ENCODE data around the gene CAPN9. TPM values are rescaled to one million over a fixed set of nuclear protein-coding genes. Genes with fewer than 3 reads are reported as not detected.

The CAPN9 gene
- total RNA-seq, 2 experiments from 2014 or later, result not detected

GRCh38 chr1:230706020-230706699, 41.0 kb upstream of the CAPN9 start:
- CTCF ChIA-PET, result no interaction called here
- Mint-ChIP-seq H3K27ac (no peak overlapping the region), H3K4me3 (no peak overlapping the region), H3K27me3 (peaks cover 2% of the 10 kb centered on the region), H3K9me3 (no peaks in the 10 kb centered on the region), H3K4me1 (ENCODE audit: low read depth) (no peaks in the 10 kb centered on the region), H3K36me3 (no peaks in the 10 kb centered on the region)
- intact Hi-C loops (cut with micrococcal nuclease), result no loop called here
- DNase-seq, result no peak
- POLR2A ChIA-PET, result no interaction called here

GRCh38 chr1:230706887-230707731, 40.1 kb upstream of the CAPN9 start:
- peaks cover 2% of the 10 kb centered on the region for H3K27me3 Mint-ChIP-seq
- ChIA-PET POLR2A (no interaction called here), CTCF (no interaction called here)
- no peaks in the 10 kb centered on the region for H3K36me3 Mint-ChIP-seq
- intact Hi-C loops (cut with micrococcal nuclease), result no loop called here
- H3K9me3 Mint-ChIP-seq, result no peaks in the 10 kb centered on the region
- DNase-seq, result no peak
- no peaks in the 10 kb centered on the region for H3K4me1 Mint-ChIP-seq (ENCODE audit: low read depth)
- H3K27ac Mint-ChIP-seq, result no peak overlapping the region
- no peak overlapping the region for H3K4me3 Mint-ChIP-seq

DNA sequence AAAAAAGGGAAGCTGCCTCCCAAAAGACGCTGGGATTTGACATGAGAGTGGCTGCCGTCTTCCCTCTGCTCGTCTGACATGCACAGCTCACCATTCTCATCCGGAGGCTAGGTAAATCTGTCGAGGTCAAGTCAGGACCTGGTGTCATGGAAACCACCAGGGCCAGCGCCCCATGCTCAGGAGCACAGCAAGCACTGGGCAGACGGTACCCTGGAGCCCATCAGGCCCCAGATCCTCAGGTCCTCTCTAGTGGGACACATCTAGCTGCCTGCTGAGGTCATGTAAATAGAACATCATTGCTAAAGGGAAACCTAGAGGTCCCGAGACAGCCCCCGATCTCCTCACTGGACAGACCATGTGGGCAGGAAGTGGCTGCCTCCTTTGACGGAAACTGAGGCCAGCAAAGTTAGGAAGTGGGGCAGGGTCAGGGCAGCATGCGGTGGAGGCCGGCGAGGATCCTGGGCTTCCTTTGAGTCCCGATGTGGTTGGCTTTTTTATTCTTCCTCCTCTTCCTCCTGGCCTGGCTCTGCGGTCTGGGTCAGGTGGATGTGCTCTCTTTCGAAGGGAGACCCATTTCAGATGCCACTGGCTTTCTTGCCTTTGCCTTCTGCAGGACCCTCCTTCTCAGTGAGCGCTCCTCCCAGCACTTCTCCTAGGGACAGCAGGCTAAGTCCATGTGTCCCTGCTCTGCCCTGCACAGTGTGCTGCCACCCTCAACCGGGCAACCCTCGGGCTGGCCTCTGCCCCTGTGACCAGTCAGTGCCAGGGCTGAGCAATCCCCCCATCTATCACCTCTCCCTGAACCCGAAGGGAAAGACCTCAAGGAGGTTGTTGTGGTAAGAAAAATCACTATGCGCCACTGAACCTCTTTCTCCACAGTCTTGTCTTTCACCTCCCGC, 39.2 kb upstream of the CAPN9 start:
- no peak overlapping the region for H3K4me3 Mint-ChIP-seq
- intact Hi-C loops (cut with micrococcal nuclease), result no loop called here

GRCh38 chr1:230708631-230709580, 38.3 kb upstream of the CAPN9 start:
- H3K4me1 Mint-ChIP-seq (ENCODE audit: low read depth), result no peaks in the 10 kb centered on the region
- no peak for DNase-seq
- H3K4me3 Mint-ChIP-seq, result no peak overlapping the region

More for the DNA sequence above, 39.2 kb upstream of the CAPN9 start:
- H3K27me3 Mint-ChIP-seq, result peaks cover 5% of the 10 kb centered on the region
- no peaks in the 10 kb centered on the region for H3K36me3 Mint-ChIP-seq
- DNase-seq, result no peak
- ChIA-PET POLR2A (no interaction called here), CTCF (no interaction called here)
- H3K27ac Mint-ChIP-seq, result no peak overlapping the region
- H3K9me3 Mint-ChIP-seq, result no peaks in the 10 kb centered on the region
- no peaks in the 10 kb centered on the region for H3K4me1 Mint-ChIP-seq (ENCODE audit: low read depth)

GRCh38 chr1:230709619-230710542, 37.3 kb upstream of the CAPN9 start:
- no peaks in the 10 kb centered on the region for H3K9me3 Mint-ChIP-seq
- ChIA-PET POLR2A (no interaction called here), CTCF (no interaction called here)
- H3K36me3 Mint-ChIP-seq, result no peaks in the 10 kb centered on the region
- DNase-seq, result no peak
- no peaks in the 10 kb centered on the region for H3K4me1 Mint-ChIP-seq (ENCODE audit: low read depth)
- H3K27ac Mint-ChIP-seq, result no peak overlapping the region
- no peak overlapping the region for H3K4me3 Mint-ChIP-seq
- peaks cover 9% of the 10 kb centered on the region for H3K27me3 Mint-ChIP-seq
- intact Hi-C loops (cut with micrococcal nuclease), result no loop called here

More at GRCh38 chr1:230708631-230709580, 38.3 kb upstream of the CAPN9 start:
- peaks cover 7% of the 10 kb centered on the region for H3K27me3 Mint-ChIP-seq
- no peaks in the 10 kb centered on the region for H3K9me3 Mint-ChIP-seq
- no peaks in the 10 kb centered on the region for H3K36me3 Mint-ChIP-seq
- H3K27ac Mint-ChIP-seq, result no peak overlapping the region
- ChIA-PET POLR2A (no interaction called here), CTCF (no interaction called here)
- intact Hi-C loops (cut with micrococcal nuclease), result no loop called here

DNA sequence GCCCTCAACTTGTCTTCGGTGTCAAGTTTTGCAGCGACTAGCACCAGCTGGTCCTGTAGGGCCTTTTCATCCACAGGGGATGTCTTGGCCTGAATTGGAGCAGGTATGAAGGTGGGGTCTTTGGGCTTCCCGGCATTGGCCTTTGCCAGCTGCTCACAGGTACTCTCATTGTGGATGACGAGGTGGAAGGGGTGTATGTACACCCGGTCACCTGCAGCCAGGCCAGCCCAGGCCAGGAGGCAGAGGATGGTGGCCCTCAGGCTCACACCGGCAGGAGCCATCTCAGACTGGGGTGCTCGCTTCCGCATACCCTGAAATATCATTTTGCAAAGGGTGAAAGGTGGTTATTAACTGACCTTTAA, 36.7 kb upstream of the CAPN9 start:
- Mint-ChIP-seq H3K36me3 (no peaks in the 10 kb centered on the region), H3K27ac (no peak overlapping the region), H3K4me3 (no peak overlapping the region), H3K4me1 (ENCODE audit: low read depth) (no peaks in the 10 kb centered on the region), H3K9me3 (peaks cover under 1% of the 10 kb centered on the region), H3K27me3 (peaks cover 11% of the 10 kb centered on the region)
- POLR2A ChIA-PET, result no interaction called here
- no peak for DNase-seq
- intact Hi-C loops (cut with micrococcal nuclease), result no loop called here
- CTCF ChIA-PET, result no interaction called here

DNA sequence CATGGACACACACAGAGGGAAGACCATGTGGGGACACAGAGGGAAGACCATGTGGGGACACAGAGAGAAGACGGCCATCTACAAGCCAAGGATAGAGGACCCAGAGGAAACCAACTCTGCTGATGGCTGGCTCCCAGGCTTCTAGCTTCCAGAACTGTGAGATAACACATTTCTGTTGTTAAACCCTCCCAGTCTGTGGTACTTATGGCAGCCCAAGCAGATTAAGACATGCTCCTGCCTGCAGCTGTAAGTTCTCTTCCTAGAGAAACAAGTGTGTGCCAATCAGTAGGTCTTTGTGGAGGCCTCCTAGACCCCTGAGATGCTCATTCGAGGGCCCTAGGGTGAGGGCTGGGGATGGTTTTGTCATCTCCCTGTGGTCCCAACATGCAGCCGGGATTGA, 35.9 kb upstream of the CAPN9 start:
- Mint-ChIP-seq H3K4me3 (no peak overlapping the region), H3K36me3 (no peaks in the 10 kb centered on the region), H3K4me1 (ENCODE audit: low read depth) (no peaks in the 10 kb centered on the region), H3K27ac (no peak overlapping the region), H3K9me3 (peaks cover 5% of the 10 kb centered on the region), H3K27me3 (peaks cover 11% of the 10 kb centered on the region)
- ChIA-PET POLR2A (no interaction called here), CTCF (no interaction called here)
- intact Hi-C loops (cut with micrococcal nuclease), result no loop called here
- no peak for DNase-seq

- Mint-ChIP-seq H3K4me1 (ENCODE audit: low read depth) (no peaks in the 10 kb centered on the region), H3K36me3 (no peaks in the 10 kb centered on the region), H3K27me3 (peaks cover 11% of the 10 kb centered on the region), H3K4me3 (no peak overlapping the region), H3K9me3 (peaks cover 10% of the 10 kb centered on the region), H3K27ac (no peak overlapping the region)
- POLR2A ChIA-PET, result no interaction called here
- DNase-seq, result no peak
- intact Hi-C loops (cut with micrococcal nuclease), result no loop called here
- CTCF ChIA-PET, result no interaction called here
Observed at GRCh38 chr1:230712470-230712942, 34.7 kb upstream of the CAPN9 start.

GRCh38 chr1:230713138-230713537, 34.0 kb upstream of the CAPN9 start:
- no peak overlapping the region for H3K4me3 Mint-ChIP-seq
- H3K4me1 Mint-ChIP-seq (ENCODE audit: low read depth), result no peaks in the 10 kb centered on the region
- DNase-seq, result no peak
- no peaks in the 10 kb centered on the region for H3K36me3 Mint-ChIP-seq
- no peak overlapping the region for H3K27ac Mint-ChIP-seq
- intact Hi-C loops (cut with micrococcal nuclease), result no loop called here
- H3K9me3 Mint-ChIP-seq, result peaks cover 10% of the 10 kb centered on the region
- H3K27me3 Mint-ChIP-seq, result peaks cover 9% of the 10 kb centered on the region
- ChIA-PET POLR2A (no interaction called here), CTCF (no interaction called here)

DNA sequence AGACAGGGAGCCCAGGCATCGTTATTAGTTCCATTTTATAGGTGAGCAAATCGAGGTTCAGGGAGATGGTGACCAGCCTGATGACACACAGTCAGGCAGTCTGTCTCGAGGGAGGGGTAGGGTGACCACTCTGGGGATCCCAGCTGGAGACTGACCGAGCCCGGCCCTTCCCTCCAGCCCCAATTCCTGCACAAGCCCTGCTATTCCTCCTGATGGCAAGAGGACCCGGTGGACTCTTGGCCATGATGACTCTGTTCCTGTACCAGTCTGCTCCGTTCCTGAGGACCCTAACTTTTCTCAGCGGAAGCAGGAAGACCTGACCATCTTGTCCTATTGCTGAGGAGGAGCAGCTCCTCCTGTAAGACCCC, 33.7 kb upstream of the CAPN9 start:
- no peak overlapping the region for H3K4me3 Mint-ChIP-seq
- peaks cover 10% of the 10 kb centered on the region for H3K9me3 Mint-ChIP-seq
- ChIA-PET POLR2A (no interaction called here), CTCF (no interaction called here)
- H3K4me1 Mint-ChIP-seq (ENCODE audit: low read depth), result no peaks in the 10 kb centered on the region
- H3K27ac Mint-ChIP-seq, result no peak overlapping the region
- no peak for DNase-seq
- H3K36me3 Mint-ChIP-seq, result no peaks in the 10 kb centered on the region
- H3K27me3 Mint-ChIP-seq, result peaks cover 9% of the 10 kb centered on the region
- intact Hi-C loops (cut with micrococcal nuclease), result no loop called here
